Ishikawa (cell line): ENCODE data around the gene RHBDL3.

ENCODE experiments used
- CEBPB ChIP-seq: IDR thresholded peaks from 2 replicates; pipeline ENCODE4 v1.6.1; 2012
- CREB1 ChIP-seq: IDR thresholded peaks from 2 replicates; pipeline ENCODE4 v1.6.1; 2012; ENCODE audit warnings: low read depth
- EGR1 ChIP-seq: IDR thresholded peaks from 2 replicates; pipeline ENCODE4 v1.6.1; 2012
- EP300 ChIP-seq: IDR thresholded peaks from 2 replicates; pipeline ENCODE4 v1.6.1; 2012; ENCODE audit warnings: borderline replicate concordance
- FOXM1 ChIP-seq: IDR thresholded peaks from 2 replicates; pipeline ENCODE4 v1.6.1; 2012; ENCODE audit warnings: low read depth, borderline replicate concordance
- MAX ChIP-seq: IDR thresholded peaks from 2 replicates; pipeline ENCODE4 v1.6.1; 2012
- NFIC ChIP-seq: IDR thresholded peaks from 2 replicates; pipeline ENCODE4 v1.6.1; 2012
- RAD21 ChIP-seq: IDR thresholded peaks from 2 replicates; pipeline ENCODE4 v1.6.1; 2012; ENCODE audit warnings: low read depth
- TAF1 ChIP-seq: IDR thresholded peaks from 2 replicates; pipeline ENCODE4 v1.6.1; 2012; ENCODE audit warnings: low read depth, mild to moderate bottlenecking
- TCF12 ChIP-seq: IDR thresholded peaks from 2 replicates; pipeline ENCODE4 v1.6.1; 2012; ENCODE audit warnings: low read depth
- TEAD4 ChIP-seq: IDR thresholded peaks from 2 replicates; pipeline ENCODE4 v1.6.1; 2012
- USF1 ChIP-seq: IDR thresholded peaks from 2 replicates; pipeline ENCODE4 v1.6.1; 2012
- YY1 ChIP-seq: IDR thresholded peaks from 2 replicates; pipeline ENCODE4 v1.6.1; 2012; ENCODE audit warnings: low read depth
- ZBTB7A ChIP-seq: IDR thresholded peaks from 2 replicates; pipeline ENCODE4 v1.6.1; 2012; ENCODE audit warnings: low read depth
- TF ChIP-seq, protein P1 (sequence below): IDR thresholded peaks from 2 replicates; pipeline ENCODE4 v1.6.1; 2012; ENCODE audit warnings: low read depth, mild to moderate bottlenecking

RHBDL3 gene

GRCh38 chr17:32292094-32292493, 26.5 kb downstream of the RHBDL3 start:
- TF ChIP-seq MAX (no peak), RAD21 (no peak), CREB1 (no peak), TEAD4 (no peak), TCF12 (no peak), ZBTB7A (no peak)
- TF ChIP-seq, protein P1, sequence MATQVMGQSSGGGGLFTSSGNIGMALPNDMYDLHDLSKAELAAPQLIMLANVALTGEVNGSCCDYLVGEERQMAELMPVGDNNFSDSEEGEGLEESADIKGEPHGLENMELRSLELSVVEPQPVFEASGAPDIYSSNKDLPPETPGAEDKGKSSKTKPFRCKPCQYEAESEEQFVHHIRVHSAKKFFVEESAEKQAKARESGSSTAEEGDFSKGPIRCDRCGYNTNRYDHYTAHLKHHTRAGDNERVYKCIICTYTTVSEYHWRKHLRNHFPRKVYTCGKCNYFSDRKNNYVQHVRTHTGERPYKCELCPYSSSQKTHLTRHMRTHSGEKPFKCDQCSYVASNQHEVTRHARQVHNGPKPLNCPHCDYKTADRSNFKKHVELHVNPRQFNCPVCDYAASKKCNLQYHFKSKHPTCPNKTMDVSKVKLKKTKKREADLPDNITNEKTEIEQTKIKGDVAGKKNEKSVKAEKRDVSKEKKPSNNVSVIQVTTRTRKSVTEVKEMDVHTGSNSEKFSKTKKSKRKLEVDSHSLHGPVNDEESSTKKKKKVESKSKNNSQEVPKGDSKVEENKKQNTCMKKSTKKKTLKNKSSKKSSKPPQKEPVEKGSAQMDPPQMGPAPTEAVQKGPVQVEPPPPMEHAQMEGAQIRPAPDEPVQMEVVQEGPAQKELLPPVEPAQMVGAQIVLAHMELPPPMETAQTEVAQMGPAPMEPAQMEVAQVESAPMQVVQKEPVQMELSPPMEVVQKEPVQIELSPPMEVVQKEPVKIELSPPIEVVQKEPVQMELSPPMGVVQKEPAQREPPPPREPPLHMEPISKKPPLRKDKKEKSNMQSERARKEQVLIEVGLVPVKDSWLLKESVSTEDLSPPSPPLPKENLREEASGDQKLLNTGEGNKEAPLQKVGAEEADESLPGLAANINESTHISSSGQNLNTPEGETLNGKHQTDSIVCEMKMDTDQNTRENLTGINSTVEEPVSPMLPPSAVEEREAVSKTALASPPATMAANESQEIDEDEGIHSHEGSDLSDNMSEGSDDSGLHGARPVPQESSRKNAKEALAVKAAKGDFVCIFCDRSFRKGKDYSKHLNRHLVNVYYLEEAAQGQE, result no peak

- TF ChIP-seq RAD21 (no peak), TEAD4 (no peak), MAX (no peak), EGR1 (no peak), USF1 (no peak), FOXM1 (no peak), EP300 (no peak), TCF12 (no peak)
- TF ChIP-seq, protein P1, result no peak
Observed at GRCh38 chr17:32297424-32297823, 31.8 kb downstream of the RHBDL3 start.

DNA sequence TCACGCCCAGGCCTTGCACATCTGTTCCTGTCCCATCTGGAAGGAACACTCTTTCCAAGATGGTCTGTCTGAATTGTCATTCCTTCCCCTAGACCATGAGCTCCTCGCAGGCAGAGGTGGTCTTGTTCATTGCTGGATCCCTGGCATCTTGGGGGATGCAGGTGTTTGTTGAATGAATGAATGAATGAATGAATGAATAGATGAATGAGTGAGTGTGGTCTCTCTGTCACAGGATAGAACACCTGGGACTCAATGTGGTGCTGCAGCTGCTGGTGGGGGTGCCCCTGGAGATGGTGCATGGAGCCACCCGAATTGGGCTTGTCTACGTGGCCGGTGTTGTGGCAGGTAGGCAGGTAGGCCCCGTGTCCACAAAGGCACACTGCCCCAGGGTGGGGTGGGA, 32.2 kb downstream of the RHBDL3 start:
- no peak for TF ChIP-seq NFIC
- no peak for TF ChIP-seq RAD21
- TF ChIP-seq TEAD4, result no peak
- TF ChIP-seq EP300, result no peak
- TF ChIP-seq USF1, result no peak
- no peak for TF ChIP-seq YY1
- no peak for TF ChIP-seq TAF1
- no peak for TF ChIP-seq CREB1
- TF ChIP-seq TCF12, result no peak
- TF ChIP-seq EGR1, result no peak
- no peak for TF ChIP-seq FOXM1
- TF ChIP-seq, protein P1, result no peak
- TF ChIP-seq MAX, result no peak
- TF ChIP-seq CEBPB, result no peak
- TF ChIP-seq ZBTB7A, result no peak

GRCh38 chr17:32298298-32298697, 32.7 kb downstream of the RHBDL3 start:
- TF ChIP-seq USF1, result no peak
- TF ChIP-seq YY1, result no peak
- no peak for TF ChIP-seq RAD21
- TF ChIP-seq CREB1, result no peak
- TF ChIP-seq TEAD4, result no peak
- no peak for TF ChIP-seq EP300
- no peak for TF ChIP-seq FOXM1
- no peak for TF ChIP-seq EGR1
- TF ChIP-seq CEBPB, result no peak
- no peak for TF ChIP-seq TCF12
- TF ChIP-seq, protein P1, result no peak
- TF ChIP-seq ZBTB7A, result no peak
- no peak for TF ChIP-seq MAX
- no peak for TF ChIP-seq NFIC
- TF ChIP-seq TAF1, result no peak
